K562 (cell line): ENCODE results near the gene DHX29. TPM values are rescaled to one million over a fixed set of nuclear protein-coding genes. Genes with fewer than 3 reads are reported as not detected.

Source experiments
- ADNP ChIP-seq: fragments of 200-800 bp; sonication (Bioruptor generic); IDR thresholded peaks from 2 replicates; pipeline ENCODE4 v1.6.1; 2016; ENCODE audit warnings: missing genetic modification characterization, missing compliant biosample characterization
- CBX5 ChIP-seq: IDR thresholded peaks from 2 replicates; pipeline ENCODE4 v1.6.1; 2014; ENCODE audit warnings: low read depth, borderline replicate concordance
- EZH2 ChIP-seq: IDR thresholded peaks from 2 replicates; pipeline ENCODE4 v1.6.1; 2012; ENCODE audit warnings: low read depth, mild to moderate bottlenecking, inconsistent platforms, low read length, borderline replicate concordance
- FOS ChIP-seq: IDR thresholded peaks from 3 replicates; pipeline ENCODE4 v1.6.1; 2011; ENCODE audit not compliant: insufficient read length; ENCODE audit errors: extremely low read depth
- FOXM1 ChIP-seq, 2 experiments: fragments of 450-650 bp in 1 of 2; sonication (generic) in 1 of 2; formaldehyde crosslinking in 1 of 2; IDR thresholded peaks; 2 replicates each; pipeline versions ENCODE4 v1.6.1 to v1.9.0; 2017 to 2022; ENCODE audit warnings: low read depth in 2 of 2, mild to moderate bottlenecking in 2 of 2, missing genetic modification reagents in 1 of 2, moderate library complexity in 1 of 2
- GATA2 ChIP-seq: sonication (generic); formaldehyde crosslinking; IDR thresholded peaks from 2 replicates; pipeline ENCODE4 v1.4.0; 2020; ENCODE audit warnings: mild to moderate bottlenecking, missing genetic modification reagents
- GATAD2A ChIP-seq: fragments of 450-650 bp; IDR thresholded peaks from 2 replicates; pipeline ENCODE4 v1.6.1; 2017
- MYBL2 ChIP-seq, 2 experiments: fragments of 450-650 bp in 1 of 2; sonication (generic) in 1 of 2; formaldehyde crosslinking in 1 of 2; IDR thresholded peaks; 2 replicates each; pipeline versions ENCODE4 v1.6.1 to v1.8.1; 2017 to 2022; ENCODE audit warnings: borderline replicate concordance in 1 of 2, inconsistent platforms in 1 of 2, low read depth in 1 of 2, mild to moderate bottlenecking in 1 of 2, missing genetic modification reagents in 1 of 2, moderate library complexity in 1 of 2
- NR2C1 ChIP-seq, 2 experiments: fragments of 450-650 bp; IDR thresholded peaks; 2 replicates each; pipeline ENCODE4 v1.6.1; 2017; ENCODE audit warnings: mild to moderate bottlenecking in 2 of 2, antibody characterized with exemption in 1 of 2, inconsistent platforms in 1 of 2, missing compliant biosample characterization in 1 of 2, missing genetic modification characterization in 1 of 2
- RFX5 ChIP-seq: IDR thresholded peaks from 2 replicates; pipeline ENCODE4 v1.6.1; 2011; ENCODE audit warnings: low read depth, mild to moderate bottlenecking, improper control_type of control experiment, low read length
- STAT5A ChIP-seq: IDR thresholded peaks from 2 replicates; pipeline ENCODE4 v1.6.1; 2012; ENCODE audit warnings: low read length, inconsistent platforms, borderline replicate concordance
- TRIM24 ChIP-seq, 2 experiments: fragments of 450-650 bp; IDR thresholded peaks; 2 replicates each; pipeline ENCODE4 v1.6.1; 2016
- ZBTB11 ChIP-seq, 3 experiments: fragments of 200-800 bp in 1 of 3; fragments of 250-450 bp in 1 of 3; fragments of 450-650 bp in 1 of 3; sonication (Bioruptor Pico) in 1 of 3; sonication (Bioruptor generic) in 1 of 3; formaldehyde crosslinking in 1 of 3; IDR thresholded peaks; 2 replicates each; pipeline versions ENCODE4 v1.6.1 to v1.8.0; 2016 to 2022; ENCODE audit warnings: mild to moderate bottlenecking in 2 of 3, missing genetic modification characterization in 2 of 3, missing compliant biosample characterization in 1 of 3, moderate library complexity in 1 of 3
- ZNF133 ChIP-seq: fragments of 250-450 bp; sonication (Bioruptor Pico); IDR thresholded peaks from 2 replicates; pipeline ENCODE4 v1.4.0; 2020; ENCODE audit warnings: mild to moderate bottlenecking
- ZNF583 ChIP-seq: fragments of 250-450 bp; sonication (Bioruptor Pico); IDR thresholded peaks from 2 replicates; pipeline ENCODE4 v1.4.0; 2020
- ZNF592 ChIP-seq: fragments of 450-650 bp; IDR thresholded peaks from 2 replicates; pipeline ENCODE4 v1.6.1; 2017; ENCODE audit warnings: antibody characterized with exemption, mild to moderate bottlenecking
- polyA plus RNA-seq, 8 experiments: library from polyadenylated mRNA; depleted of rRNA in 4 of 8; stranded (reverse) in 5 of 8; unstranded in 3 of 8; fragments of >200 nt; fragmentation: Nextera tagmentation in 2 of 8; fragmentation: Illumina TruSeq in 1 of 8; extraction: Ambion mirVana in 2 of 8; extraction: Trizol in 1 of 8; gene quantifications; 2 replicates each; pipeline versions ENCODE4 v1.2.1 to v1.2.3, GENCODE V29; 2011 to 2014; ENCODE audit warnings: inconsistent platforms in 1 of 8, missing spikeins in 1 of 8
- total RNA-seq, 7 experiments: library from RNA; depleted of rRNA in 6 of 7; stranded (reverse); fragments of >200 nt in 6 of 7; fragmentation: Illumina TruSeq in 2 of 7; extraction: Trizol in 2 of 7; gene quantifications; 2 replicates each; pipeline versions ENCODE4 v1.2.1 to v1.2.3, GENCODE V29; 2011 to 2021; ENCODE audit warnings: low replicate concordance in 1 of 7
- TF ChIP-seq, protein P1 (sequence below), 2 experiments: fragments of 150-350 bp in 1 of 2; IDR thresholded peaks; 2 replicates each; pipeline ENCODE4 v1.6.1; 2012 to 2016; ENCODE audit warnings: low read depth in 2 of 2, low read length in 2 of 2, mild to moderate bottlenecking in 1 of 2, moderate library complexity in 1 of 2

DHX29 gene
- total and polyA plus RNA-seq, 9 of the 15 experiments (the other 6 are each of a cell fraction or from before 2014, with no cell fraction given): 7.5 to 42.1 (median 25.0) TPM

DNA sequence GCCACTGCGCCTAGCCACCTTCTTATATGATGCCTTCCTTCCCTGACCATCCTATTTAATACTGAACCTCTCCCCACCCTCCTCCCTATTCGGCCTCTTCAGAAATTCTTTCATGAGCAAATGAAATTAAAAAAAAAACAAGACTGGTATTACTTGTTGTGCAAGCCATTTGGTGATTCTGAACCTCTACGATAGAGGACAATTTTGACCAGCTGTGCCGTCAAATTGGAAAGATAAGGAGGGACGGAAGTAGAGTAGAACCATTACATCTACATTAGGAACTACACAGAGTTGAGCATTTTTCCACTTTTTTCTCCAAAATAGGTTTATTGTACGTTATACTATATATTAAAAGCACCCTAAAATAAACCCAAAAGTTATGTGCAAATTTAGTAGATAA lies 2.9 kb downstream of the DHX29 start (continued):
- TF ChIP-seq, protein P1, sequence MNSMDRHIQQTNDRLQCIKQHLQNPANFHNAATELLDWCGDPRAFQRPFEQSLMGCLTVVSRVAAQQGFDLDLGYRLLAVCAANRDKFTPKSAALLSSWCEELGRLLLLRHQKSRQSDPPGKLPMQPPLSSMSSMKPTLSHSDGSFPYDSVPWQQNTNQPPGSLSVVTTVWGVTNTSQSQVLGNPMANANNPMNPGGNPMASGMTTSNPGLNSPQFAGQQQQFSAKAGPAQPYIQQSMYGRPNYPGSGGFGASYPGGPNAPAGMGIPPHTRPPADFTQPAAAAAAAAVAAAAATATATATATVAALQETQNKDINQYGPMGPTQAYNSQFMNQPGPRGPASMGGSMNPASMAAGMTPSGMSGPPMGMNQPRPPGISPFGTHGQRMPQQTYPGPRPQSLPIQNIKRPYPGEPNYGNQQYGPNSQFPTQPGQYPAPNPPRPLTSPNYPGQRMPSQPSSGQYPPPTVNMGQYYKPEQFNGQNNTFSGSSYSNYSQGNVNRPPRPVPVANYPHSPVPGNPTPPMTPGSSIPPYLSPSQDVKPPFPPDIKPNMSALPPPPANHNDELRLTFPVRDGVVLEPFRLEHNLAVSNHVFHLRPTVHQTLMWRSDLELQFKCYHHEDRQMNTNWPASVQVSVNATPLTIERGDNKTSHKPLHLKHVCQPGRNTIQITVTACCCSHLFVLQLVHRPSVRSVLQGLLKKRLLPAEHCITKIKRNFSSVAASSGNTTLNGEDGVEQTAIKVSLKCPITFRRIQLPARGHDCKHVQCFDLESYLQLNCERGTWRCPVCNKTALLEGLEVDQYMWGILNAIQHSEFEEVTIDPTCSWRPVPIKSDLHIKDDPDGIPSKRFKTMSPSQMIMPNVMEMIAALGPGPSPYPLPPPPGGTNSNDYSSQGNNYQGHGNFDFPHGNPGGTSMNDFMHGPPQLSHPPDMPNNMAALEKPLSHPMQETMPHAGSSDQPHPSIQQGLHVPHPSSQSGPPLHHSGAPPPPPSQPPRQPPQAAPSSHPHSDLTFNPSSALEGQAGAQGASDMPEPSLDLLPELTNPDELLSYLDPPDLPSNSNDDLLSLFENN (IDR thresholded peaks at IDR 0.05; ENCODE audit: low read depth in 2 of 2, low read length in 2 of 2): no peak
- no peak for TF ChIP-seq ZNF583
- no peak; a peak in 1 of 6 replicates for TF ChIP-seq ZBTB11 (CRISPR knock-in tag; IDR thresholded peaks at IDR 0.05)
- peak; percentile 73; the same call in 1 of the 2 replicates for TF ChIP-seq STAT5A
- TF ChIP-seq GATA2: 0 out of 2 replicates have a peak, but pooled peaks have one; percentile 26
- no peak for TF ChIP-seq NR2C1 (IDR thresholded peaks at IDR 0.05)
- TF ChIP-seq NR2C1 (tag; IDR thresholded peaks at IDR 0.05): no peak
- peak; percentile 78 to 80; a peak in 3 of 4 replicates for TF ChIP-seq TRIM24 (IDR thresholded peaks at IDR 0.05)
- no peak for TF ChIP-seq ZNF133 (CRISPR knock-in tag)
- no peak for TF ChIP-seq CBX5
- TF ChIP-seq FOS: no peak
- no peak for TF ChIP-seq RFX5
- TF ChIP-seq ADNP (tag): no peak
- TF ChIP-seq FOXM1 (IDR thresholded peaks at IDR 0.05; ENCODE audit: low read depth): peak; percentile 80
- no peak for TF ChIP-seq FOXM1 (CRISPR knock-in tag; IDR thresholded peaks at IDR 0.05; ENCODE audit: low read depth)
- no peak for TF ChIP-seq ZNF592
- TF ChIP-seq EZH2: no peak
- TF ChIP-seq MYBL2 (IDR thresholded peaks at IDR 0.05; ENCODE audit: low read depth): peak; percentile 54; the same call in 1 of the 2 replicates
- TF ChIP-seq MYBL2 (CRISPR knock-in tag; IDR thresholded peaks at IDR 0.05; ENCODE audit: borderline replicate concordance): no peak
- TF ChIP-seq GATAD2A: no peak
